Measurements from ENCODE around the gene RNF180.
"Not testable (repeated sequence)": the region's sequence is repeated elsewhere in the genome, so short reads cannot be mapped to it uniquely, and the experiment has no call there.

The RNF180 gene

GRCh38 chr5:64285188-64286130, 119.8 kb downstream of the RNF180 start:
- DNase-seq: no peak

DNA sequence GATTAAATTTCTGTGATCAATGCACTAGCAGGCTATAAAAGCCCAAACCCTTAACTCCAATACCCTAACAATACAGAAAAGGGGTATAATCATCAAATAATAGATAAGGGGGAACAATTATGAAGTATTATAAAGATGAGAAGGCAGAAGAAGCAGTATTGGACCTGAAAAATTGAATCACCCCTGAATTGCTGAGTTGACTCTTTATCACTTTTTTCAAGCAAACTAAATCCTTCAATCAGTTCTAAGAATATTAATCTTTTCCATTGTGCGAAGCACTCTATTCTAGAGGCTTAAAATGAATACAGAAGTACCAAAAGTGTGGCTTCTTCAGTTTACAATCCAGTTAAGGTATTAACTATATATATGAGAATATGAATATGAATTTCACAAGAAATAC, 120.7 kb downstream of the RNF180 start:
- DNase-seq: no peak

DNA sequence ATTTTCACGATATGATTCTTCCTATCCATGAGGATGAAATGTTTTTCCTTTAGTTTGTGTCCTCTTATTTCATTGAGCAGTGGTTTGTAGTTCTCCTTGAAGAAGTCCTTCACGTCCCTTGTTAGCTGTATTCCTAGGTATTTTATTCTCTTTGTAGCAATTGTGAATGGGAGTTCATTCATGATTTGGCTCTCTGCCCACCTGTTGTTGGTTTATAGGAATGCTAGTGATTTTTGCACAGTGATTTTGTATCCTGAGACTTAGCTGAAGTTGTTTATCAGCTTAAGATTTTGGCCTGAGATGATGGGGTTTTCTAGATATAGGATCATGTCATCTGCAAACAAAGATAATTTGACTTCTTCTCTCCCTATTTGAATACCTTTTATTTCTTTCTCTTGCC, 122.9 kb downstream of the RNF180 start:
- not testable (repeated sequence) for DNase-seq

GRCh38 chr5:64292611-64293215, 127.1 kb downstream of the RNF180 start:
- DNase-seq: no peak

DNA sequence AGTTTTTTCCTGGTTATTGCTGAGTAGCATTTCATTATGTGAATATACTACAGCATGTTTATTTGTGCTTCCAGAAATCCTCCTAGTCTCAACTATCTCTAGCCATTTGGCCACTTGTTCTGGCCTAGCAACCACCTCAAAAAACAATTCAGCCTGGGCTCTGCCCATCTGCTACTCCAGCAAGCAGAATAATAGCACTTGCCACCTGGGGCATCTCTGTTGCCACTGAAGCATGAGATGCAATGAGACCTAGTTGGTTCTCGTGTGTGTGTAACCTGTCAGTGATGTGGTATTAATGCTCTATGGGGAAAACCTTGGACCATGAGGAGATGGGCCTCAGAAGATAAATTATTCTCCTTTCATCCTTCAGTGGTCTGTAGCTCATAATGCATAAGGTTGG, 129.5 kb downstream of the RNF180 start:
- no peak for DNase-seq

DNA sequence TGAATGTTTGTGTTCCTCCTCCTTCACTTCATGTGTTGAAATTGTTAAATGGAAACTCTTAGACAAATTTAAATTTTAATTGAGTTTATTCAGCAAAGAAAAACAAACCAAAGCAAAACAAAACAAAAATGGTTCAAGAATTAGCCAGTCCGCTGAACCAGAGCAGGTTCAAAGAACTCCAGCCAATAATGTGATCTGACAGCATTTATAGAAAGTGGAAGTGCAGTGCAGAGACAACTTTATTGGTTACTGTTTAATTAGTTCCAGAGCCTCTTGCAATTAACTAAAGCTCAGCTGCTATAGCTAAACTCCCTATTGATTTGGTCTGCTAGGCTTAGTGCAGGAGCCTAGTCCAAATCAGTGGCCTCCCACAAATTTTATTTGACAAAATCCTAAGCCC, 132.9 kb downstream of the RNF180 start:
- DNase-seq: no peak

GRCh38 chr5:64299805-64300204, 134.2 kb downstream of the RNF180 start:
- no peak for DNase-seq

DNA sequence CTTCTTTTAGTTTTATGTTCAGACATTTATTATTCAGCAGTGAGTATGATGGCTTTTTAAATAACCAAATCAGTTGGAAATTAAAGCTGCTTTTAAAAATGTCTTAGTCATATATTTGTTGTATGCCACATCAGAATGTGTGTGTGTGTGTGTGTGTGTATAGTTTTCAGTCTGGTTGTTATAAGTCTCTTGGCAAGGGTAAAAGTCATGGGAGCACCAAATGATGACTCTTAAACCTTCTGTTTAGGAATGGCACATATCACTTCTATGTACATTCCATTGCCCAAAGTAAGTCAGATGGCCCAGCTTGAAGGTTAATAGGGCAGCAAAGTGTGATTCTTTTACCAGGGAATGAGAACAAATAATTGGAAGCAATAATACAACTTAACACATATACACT, 135.9 kb downstream of the RNF180 start:
- DNase-seq: no peak

DNA sequence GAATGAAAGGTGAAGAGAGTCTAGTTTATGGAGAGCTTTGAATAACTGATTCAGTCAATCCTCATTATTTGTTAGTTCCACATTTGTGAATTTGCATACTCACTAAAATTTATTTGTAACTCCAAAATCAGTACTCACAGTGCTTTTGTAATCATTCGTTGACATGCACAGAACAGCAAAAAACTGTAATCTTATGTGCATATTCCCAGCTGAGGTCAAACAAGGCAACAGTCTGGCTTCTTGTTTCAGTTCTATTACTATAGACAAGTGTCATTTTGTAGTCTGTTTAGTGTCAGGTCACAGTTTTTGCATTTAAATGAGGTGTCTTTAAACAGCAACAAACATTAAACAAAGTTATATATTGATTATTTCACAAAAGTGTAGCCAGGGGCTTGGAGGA, 142.5 kb downstream of the RNF180 start:
- no peak for DNase-seq

DNA sequence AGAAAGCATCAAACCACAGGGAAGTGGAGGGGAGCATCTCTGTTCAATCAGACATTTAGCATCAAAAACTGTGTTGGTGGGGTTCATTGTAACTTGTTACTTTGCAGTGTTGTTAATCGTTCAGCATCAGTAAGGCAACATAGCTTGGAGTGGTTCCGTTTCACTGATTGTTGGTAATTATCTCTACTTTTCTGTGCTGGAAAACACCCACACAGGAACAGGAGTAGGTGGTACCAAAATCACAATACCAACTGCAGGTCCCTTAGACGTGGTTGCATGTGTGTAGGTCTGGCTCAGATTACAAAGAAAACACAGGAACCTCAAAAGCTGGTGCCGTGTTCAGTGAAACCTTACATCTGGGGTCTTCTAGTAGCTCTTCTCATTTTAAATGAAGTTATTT, 146.8 kb downstream of the RNF180 start:
- no peak for DNase-seq

GRCh38 chr5:64315778-64316177, 150.1 kb downstream of the RNF180 start:
- no peak for DNase-seq

DNA sequence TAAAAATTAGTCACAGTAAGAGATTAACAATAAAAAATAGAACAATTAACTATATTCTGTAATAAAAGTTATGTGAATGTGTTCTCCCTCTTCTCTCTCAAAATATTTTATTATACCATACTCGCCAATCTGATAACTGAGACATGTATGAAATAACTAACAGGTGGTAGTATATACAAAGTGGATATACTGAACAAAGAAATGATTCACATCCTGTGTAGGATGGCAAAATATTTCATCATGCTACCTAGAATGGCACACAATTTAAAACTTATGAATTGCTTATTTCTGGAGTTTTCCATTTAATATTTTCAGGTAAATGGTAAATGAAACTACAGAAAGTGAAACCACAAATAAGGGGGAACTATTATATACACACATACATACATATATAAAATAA, 152.5 kb downstream of the RNF180 start:
- DNase-seq: no peak

DNA sequence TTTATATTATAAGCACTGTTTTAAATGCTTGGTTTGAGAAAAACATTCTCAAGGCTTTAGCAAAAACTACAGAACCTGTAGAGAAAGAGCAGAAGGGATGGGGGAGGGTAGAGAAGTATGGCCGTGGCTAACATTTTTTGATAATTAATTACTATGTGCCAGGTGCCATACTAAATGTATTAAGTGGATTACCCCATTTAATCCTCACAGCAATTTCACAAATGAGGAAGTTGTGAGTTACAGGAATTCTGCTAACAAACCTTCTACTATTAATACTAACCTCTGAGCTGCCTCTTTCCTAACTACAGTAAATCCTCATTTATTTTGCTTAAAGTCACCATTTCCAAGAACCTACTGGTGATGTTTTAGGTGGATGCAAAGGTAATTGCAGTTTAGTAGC, 157.9 kb downstream of the RNF180 start:
- DNase-seq: no peak

DNA sequence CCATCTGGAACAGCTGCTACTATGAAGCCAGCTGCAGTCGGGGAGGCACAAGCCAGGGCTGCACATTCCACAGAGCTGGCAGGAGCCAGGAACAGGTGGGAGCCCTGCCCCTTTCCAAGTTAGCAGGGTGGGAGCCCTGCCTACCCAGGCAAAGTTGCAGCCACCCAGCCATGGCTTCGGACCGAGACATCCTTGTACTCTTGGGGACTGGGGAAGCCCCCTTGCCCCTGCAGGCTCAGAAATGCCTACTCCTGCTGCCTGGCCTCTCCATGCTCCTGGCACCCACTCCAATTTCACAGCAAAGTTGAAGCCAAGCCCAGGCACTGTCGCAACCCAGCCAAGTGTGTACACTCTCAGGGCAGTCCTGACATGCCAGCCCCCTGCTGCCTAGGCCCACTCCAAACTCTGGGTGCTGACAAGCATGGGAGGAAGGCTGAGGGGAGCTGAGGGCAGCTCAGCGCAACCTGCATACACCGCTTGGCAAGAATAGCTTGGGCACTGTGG, 165.1 kb downstream of the RNF180 start:
- DNase-seq: no peak

DNA sequence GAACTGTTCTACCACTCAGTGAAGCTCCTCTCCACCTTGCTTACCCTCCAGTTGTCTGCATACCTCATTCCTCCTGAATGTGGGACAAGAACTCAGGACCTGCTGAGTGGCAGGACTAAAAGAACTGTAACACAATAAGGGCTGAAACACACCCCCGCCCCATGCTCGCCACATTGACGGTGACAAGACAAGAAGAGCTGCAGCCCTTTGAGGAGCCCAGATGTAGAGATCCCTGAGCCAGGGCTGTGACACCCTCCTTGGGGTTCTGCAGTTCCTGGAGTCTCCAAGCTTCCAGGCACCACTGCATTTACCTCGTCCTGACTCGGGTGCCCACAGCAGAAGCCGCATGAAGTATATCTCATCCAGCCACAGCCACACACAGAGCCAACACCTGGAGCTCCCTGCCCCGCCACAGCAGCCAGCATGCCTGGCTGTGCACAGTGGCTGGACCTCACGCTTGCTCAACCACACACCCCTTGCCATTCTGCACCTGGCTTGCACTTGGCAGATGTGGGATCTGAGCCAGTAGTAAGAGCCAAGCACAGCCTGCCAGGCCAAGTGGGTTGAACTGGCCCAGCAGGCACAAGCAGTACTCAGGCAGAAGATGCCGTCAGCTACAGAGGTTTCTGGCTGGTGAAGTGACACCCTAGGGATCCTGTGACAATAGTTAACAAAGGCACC, 166.1 kb downstream of the RNF180 start:
- no peak for DNase-seq

DNA sequence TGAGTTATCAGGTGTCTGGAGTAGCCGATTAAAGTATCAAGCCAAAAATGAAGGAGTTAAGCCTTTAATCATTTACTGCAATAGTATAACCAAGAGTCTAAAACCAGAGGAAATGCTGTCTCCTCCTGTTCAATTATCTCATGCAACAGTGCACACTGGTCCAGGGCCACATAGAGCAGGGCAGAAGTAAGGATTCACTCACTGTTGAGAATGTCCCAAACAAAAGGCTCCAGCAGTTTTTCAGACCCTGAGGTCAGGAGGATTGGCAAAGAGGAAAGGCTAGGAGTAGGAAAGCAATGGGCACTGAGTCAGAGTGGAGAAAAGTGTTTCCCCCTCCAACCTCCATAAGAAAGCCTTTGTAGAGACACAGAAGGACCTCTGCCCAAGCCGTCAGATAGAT, 168.2 kb downstream of the RNF180 start:
- no peak for DNase-seq

GRCh38 chr5:64339769-64340168, 174.1 kb downstream of the RNF180 start:
- no peak for DNase-seq

GRCh38 chr5:64340293-64340692, 174.7 kb downstream of the RNF180 start:
- DNase-seq: no peak

DNA sequence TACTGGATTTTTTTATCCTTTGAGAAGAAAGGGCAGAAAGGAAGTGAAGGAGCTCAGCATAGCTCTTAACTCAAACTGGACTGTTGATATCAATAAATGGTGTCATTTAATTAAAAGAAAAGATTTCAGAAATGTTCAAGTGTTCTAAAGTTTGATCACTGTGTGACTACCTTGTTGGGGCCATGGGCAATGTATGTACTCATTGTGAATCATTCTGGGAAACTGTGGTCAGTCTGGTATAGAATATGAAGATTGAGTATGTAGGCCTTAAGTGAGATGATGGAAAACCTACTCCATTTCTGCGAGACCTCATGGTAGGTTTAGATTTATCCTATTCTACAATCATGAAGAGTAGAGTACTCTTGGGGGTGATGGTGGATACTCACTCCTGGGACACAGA, 175.7 kb downstream of the RNF180 start:
- no peak for DNase-seq

DNA sequence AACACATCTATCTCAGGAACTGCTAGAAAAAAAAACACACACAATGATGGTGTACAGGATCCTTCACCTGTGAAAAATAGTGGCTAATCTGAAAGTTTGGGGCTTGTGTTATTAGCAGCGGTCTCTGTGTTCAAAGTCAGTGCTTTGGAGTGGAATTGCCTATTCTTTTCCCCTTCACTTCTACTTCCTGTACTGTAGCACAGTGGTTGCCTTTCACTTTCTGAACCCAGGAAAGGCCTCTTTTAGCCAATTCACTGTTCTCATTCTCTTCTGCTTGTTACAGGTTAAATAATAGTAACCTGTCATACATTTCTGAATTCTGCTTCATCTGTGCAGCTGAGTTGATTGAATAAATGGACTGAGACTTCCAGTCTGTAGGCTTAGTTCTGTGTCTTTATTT, 178.9 kb downstream of the RNF180 start:
- no peak for DNase-seq

GRCh38 chr5:64347309-64347708, 181.7 kb downstream of the RNF180 start:
- DNase-seq: no peak

GRCh38 chr5:64364426-64364825, 198.8 kb downstream of the RNF180 start:
- no peak for DNase-seq

- no peak for DNase-seq
Observed at GRCh38 chr5:64384765-64385164, 219.1 kb downstream of the RNF180 start.

DNA sequence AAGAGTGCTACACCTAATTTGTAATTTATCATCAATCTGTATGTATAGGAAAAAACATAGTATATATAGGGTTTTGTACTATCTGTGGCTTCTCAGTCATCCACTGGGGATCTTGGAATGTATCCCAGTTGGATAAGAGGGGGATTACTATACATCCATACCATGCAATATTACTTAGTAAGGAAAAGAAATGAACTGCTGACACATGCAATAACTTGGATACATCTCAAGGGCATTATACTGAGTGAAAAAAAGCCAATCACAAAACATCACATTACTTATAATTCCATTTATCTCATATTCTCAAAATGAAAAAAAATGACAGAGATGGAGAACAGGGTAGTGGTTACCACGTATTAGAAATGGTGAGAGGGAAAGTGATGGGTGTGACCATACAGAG, 231.9 kb downstream of the RNF180 start:
- DNase-seq: no peak

All from NCI-H1930 (cell line).